Brain microvascular endothelial cell (primary cell): ENCODE results near the gene EPHB2.

Experiments
- DNase-seq: peaks from one replicate; pipeline ENCODE4 v3.0.0-alpha.2; 2020
- H3K27ac ChIP-seq: fragments of 250-450 bp; sonication (Bioruptor Pico); 2 replicates; pipeline ENCODE4 v1.5.1; 2020; ENCODE audit warnings: mild to moderate bottlenecking, moderate library complexity
- H3K27me3 ChIP-seq: fragments of 250-450 bp; sonication (Bioruptor Pico); replicated peaks from 2 replicates; pipeline ENCODE4 v1.5.1; 2020; ENCODE audit warnings: mild to moderate bottlenecking
- H3K36me3 ChIP-seq: fragments of 250-450 bp; sonication (Bioruptor Pico); replicated peaks from 2 replicates; pipeline ENCODE4 v1.5.1; 2020; ENCODE audit warnings: mild to moderate bottlenecking
- H3K4me3 ChIP-seq: 2 replicates; pipeline ENCODE4 v1.5.1; 2011; ENCODE audit warnings: low read depth, mild to moderate bottlenecking, control low read depth, low read length, moderate library complexity
- in situ Hi-C: cut with HindIII; loops from 2 replicates; pipeline ENCODE4 v1.10.0; 2017; ENCODE audit warnings: low sequenced_read_pairs, low pct_ligation_motif_present
- TF ChIP-seq, protein P1 (sequence below): IDR thresholded peaks from 2 replicates; pipeline ENCODE4 v1.5.1; 2011; ENCODE audit warnings: low read depth, mild to moderate bottlenecking, moderate library complexity, low read length, control low read depth, inconsistent platforms; ENCODE audit errors: missing control alignments

Gene EPHB2

DNA sequence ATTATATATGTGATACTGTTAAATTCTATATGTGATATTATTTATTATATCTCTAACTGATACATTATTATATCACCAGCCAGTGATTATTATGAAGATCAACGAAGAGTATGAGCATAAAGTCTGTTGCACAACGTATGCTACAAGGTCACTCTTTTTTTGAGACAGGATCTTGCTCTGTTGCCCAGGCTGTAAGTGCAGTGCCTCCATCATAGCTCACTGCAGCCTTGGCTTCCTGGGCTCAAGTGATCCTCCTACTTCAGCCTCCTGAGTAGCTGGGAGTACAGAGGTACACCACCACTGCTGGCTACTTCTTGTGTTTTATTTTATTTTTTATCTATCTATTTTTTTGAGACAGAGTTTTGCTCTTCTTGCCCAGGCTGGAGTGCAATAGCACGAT is 14.0 kb upstream of the EPHB2 start:
- Histone ChIP-seq H3K36me3 (no peaks in the 10 kb centered on the region), H3K27ac (no peak overlapping the region), H3K4me3 (no peak overlapping the region), H3K27me3 (no peaks in the 10 kb centered on the region)
- DNase-seq = no peak
- TF ChIP-seq, protein P1, sequence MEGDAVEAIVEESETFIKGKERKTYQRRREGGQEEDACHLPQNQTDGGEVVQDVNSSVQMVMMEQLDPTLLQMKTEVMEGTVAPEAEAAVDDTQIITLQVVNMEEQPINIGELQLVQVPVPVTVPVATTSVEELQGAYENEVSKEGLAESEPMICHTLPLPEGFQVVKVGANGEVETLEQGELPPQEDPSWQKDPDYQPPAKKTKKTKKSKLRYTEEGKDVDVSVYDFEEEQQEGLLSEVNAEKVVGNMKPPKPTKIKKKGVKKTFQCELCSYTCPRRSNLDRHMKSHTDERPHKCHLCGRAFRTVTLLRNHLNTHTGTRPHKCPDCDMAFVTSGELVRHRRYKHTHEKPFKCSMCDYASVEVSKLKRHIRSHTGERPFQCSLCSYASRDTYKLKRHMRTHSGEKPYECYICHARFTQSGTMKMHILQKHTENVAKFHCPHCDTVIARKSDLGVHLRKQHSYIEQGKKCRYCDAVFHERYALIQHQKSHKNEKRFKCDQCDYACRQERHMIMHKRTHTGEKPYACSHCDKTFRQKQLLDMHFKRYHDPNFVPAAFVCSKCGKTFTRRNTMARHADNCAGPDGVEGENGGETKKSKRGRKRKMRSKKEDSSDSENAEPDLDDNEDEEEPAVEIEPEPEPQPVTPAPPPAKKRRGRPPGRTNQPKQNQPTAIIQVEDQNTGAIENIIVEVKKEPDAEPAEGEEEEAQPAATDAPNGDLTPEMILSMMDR = no peak
- in situ Hi-C loops = loop anchor here (25.0 kb wide), 1 partner anchor 191 kb away; no protein-coding TSS in a partner anchor

DNA sequence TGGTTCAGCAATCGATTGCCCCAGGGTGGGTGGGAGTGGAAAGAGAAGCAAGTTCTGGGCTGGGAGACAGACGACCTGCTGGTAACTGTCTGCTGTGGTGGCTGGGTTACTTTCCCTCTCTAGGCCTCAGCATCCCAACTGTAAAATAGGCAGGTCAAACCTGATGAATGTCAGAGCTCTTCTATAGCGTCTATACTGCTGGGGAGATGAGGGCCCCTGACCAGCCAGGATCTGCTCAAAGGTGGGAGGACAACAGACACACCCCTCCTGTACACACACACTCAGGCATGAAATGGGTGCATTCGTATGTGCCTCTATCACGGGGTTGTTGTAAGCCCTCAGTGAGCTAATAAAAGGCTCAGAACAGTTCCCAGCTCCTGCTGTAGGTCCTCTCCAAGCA is 12.7 kb upstream of the EPHB2 start:
- no peaks in the 10 kb centered on the region for H3K36me3 ChIP-seq
- no peak for DNase-seq
- H3K27ac ChIP-seq = no peak overlapping the region
- TF ChIP-seq, protein P1 = no peak
- no peak overlapping the region for H3K4me3 ChIP-seq
- in situ Hi-C loops = loop anchor here (25.0 kb wide), 1 partner anchor 189 kb away; no protein-coding TSS in a partner anchor
- no peaks in the 10 kb centered on the region for H3K27me3 ChIP-seq

DNA sequence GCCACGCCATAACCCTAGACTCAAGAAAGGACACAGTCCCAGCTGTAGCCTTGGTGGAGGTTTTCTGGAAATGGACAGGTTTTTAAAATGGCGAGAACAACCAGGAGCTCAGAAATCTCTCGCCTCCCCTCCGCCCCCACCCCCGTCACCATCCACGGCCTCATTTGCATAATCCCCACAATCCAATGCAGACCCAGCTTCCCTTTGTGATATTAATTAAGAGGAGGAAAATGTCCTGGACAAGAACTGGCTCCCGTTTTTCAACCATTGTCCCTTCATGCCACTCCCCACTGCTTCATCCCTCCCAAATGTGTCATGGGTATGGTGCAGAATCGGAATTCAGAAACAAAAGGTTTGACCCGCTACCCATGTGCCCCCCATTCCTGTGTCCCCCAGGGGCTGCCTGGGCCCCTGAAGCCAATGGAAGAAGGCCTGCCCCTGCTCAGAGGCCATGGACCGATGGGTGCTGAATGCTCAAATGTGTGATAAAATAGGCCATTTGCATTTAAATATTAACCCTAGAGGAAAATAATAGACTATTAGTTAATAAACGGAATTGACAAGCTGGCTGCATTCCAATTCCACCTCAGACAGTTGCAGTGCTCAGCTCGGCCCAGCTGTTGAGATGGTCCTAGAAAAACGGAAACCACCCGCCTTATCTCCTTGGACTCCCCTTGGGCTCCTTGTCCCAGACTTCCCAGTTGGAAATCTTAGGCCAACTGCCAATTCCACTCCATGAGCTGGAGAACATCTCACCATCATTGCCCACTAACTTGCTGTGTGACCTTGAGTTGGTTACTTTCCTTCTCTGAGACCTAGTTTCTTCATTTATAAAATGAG is 10.7 kb upstream of the EPHB2 start:
- Histone ChIP-seq H3K27ac (no peak overlapping the region), H3K4me3 (no peak overlapping the region), H3K36me3 (no peaks in the 10 kb centered on the region), H3K27me3 (no peaks in the 10 kb centered on the region)
- TF ChIP-seq, protein P1 = no peak
- in situ Hi-C loops = loop anchor here (25.0 kb wide), 1 partner anchor 187 kb away; no protein-coding TSS in a partner anchor
- DNase-seq = no peak

DNA sequence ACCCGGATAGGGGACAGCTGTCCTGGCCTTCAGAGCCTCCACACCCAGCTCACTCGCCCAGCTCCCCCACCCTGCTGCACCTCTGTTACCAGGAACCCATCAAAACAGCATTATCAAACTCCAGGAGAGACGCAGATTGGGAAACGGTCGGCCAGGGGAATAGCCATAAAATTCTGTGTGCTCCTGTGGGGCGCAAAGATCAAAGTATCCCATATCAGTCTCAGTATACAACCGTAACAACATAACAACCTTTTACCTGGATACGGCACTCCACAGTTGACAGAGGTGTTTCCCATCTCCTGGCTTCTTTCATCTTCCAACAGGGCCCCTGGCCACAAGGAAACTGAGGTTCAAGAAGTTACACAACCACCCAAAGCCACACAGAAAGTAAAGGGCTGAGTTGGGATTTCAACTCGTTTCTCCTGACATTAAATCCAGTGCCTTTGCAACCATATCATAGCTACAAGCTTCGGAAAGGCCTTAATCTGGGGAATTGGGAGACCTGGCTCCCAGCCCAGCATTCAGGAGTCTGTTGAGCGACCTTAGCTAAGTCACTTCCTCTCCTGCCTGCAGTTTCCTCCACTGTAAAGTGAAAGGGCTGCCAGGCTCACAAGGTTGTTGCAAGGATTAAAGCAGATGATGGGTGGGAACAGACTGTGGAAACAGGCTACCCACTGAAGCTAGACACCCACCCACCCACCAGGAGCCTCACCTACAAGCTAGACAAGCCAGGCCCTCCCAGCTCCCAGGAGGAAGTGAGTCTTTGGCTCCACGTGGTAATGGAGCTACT is 8.1 kb upstream of the EPHB2 start:
- Histone ChIP-seq H3K27ac (no peak overlapping the region), H3K4me3 (no peak overlapping the region), H3K27me3 (no peaks in the 10 kb centered on the region), H3K36me3 (no peaks in the 10 kb centered on the region)
- TF ChIP-seq, protein P1 = no peak
- no peak for DNase-seq
- in situ Hi-C loops = no loop called here

DNA sequence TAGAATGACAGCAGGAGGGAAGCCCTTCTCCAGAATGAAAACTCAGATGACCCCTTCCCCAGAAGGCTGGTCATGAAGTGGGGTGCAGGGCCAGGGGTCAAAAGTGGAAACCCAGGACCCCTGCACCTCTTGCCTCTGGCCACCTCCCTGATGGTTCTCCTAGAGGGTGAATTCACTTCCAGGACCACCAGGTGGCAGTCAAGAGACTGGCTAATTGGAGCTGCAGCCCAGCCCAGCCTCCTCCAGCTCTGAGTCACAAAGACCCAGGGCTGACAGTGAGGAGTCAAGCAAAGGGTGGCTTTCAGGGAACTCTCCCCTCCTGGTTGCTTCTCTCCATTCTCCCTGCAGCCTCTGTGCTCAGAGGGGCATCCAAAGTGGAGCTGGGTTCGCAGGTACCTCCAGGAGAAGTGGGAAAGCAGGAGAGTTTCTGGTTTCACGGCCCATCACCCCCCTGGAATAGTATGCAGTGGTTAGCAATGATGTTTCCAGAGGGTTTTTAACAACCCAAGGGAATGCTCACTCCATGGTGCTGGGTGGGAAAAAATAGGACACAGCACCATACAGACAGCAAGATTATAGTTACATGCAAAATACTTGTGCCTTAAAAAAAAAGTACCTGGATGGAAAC is 6.1 kb upstream of the EPHB2 start:
- no peak overlapping the region for H3K4me3 ChIP-seq
- in situ Hi-C loops = no loop called here
- H3K27ac ChIP-seq = no peak overlapping the region
- no peaks in the 10 kb centered on the region for H3K36me3 ChIP-seq
- no peaks in the 10 kb centered on the region for H3K27me3 ChIP-seq
- DNase-seq = peak; percentile 88
- TF ChIP-seq, protein P1 = peak; percentile 94
